Activated CD4-positive, alpha-beta memory T cell treated with anti-CD3 and anti-CD28 coated beads, Interleukin-2, amount 10 ng/mL, durations not matched to agents 7 days and 5 days (primary cell): Measurements from ENCODE around the gene MAN2B2. TPM values are rescaled to one million over a fixed set of nuclear protein-coding genes. Genes with fewer than 3 reads are reported as not detected.
"Not testable (repeated sequence)": the region's sequence is repeated elsewhere in the genome, so short reads cannot be mapped to it uniquely, and the experiment has no call there.

ENCODE experiments used
- CTCF ChIA-PET: fragments of 350-600 bp; sonication (Branson Sonifier 250); formaldehyde crosslinking; loops from one replicate; lab custom pipeline; 2021; ENCODE audit warnings: antibody characterized with exemption, inconsistent platforms; lab: Charles Lee
- POLR2A ChIA-PET: fragments of 350-600 bp; sonication (Branson Sonifier 250); formaldehyde crosslinking; loops from one replicate; lab custom pipeline; 2021; ENCODE audit warnings: antibody characterized with exemption; lab: Charles Lee
- DNase-seq: peaks from one replicate; pipeline ENCODE4 v3.0.0-alpha.2; 2020
- H3K27ac Mint-ChIP-seq: one replicate; pipeline ENCODE4 v1.8.0; 2021; ENCODE audit warnings: mild to moderate bottlenecking, mixed read lengths
- H3K27me3 Mint-ChIP-seq: one replicate; pipeline ENCODE4 v1.8.0; 2021; ENCODE audit warnings: mixed read lengths
- H3K36me3 Mint-ChIP-seq: one replicate; pipeline ENCODE4 v1.8.0; 2021; ENCODE audit warnings: low read depth, mixed read lengths
- H3K4me1 Mint-ChIP-seq: one replicate; pipeline ENCODE4 v1.8.0; 2021; ENCODE audit warnings: mixed read lengths
- H3K4me3 Mint-ChIP-seq: one replicate; pipeline ENCODE4 v1.8.0; 2021; ENCODE audit warnings: mild to moderate bottlenecking, mixed read lengths
- H3K9me3 Mint-ChIP-seq: one replicate; pipeline ENCODE4 v1.8.0; 2021; ENCODE audit warnings: mixed read lengths
- total RNA-seq, 2 experiments: library from RNA; stranded (reverse); gene quantifications; one replicate each; pipeline ENCODE4 v1.2.3, GENCODE V29; 2021

MAN2B2 gene
- total RNA-seq, 2 experiments from 2014 or later, result 34.8 to 36.3 TPM

DNA sequence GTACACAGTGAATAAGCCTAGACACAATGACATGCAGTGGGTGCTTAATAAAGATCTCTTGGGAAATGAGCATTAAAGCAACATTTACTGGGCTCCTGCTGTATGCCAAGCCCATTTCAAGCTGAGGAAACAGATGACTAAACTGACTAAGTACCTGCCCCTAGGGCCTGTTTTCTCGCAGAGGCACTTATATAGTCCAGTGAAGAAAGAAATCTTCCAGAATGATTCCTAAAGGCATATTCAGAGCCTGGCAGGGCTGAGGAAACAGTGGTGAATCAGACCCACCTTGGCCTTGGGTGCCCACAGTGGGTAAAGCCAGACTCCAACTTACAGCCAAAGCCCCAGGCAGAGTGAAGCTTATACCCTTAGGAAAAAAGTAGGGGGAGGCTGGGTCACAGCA is 96.7 kb downstream of the MAN2B2 start:
- peaks cover 28% of the 10 kb centered on the region for H3K4me1 Mint-ChIP-seq
- ChIA-PET CTCF (interaction anchor here (1.1 to 6.8 kb wide), 3 partner anchors 20 to 47 kb away, joined by 3 to 180 read pairs (median 74); partner anchors contain the start of genes BLOC1S4 and S100P), POLR2A (interaction anchor here (1.1 to 8.1 kb wide), 4 partner anchors 20 to 38 kb away, joined by 3 to 374 read pairs (median 75); partner anchors contain the start of genes MRFAP1, MRFAP1L1 and S100P)
- no peaks in the 10 kb centered on the region for H3K9me3 Mint-ChIP-seq
- no peaks in the 10 kb centered on the region for H3K27me3 Mint-ChIP-seq
- no peak for DNase-seq
- H3K27ac Mint-ChIP-seq, result no peak overlapping the region
- peaks cover 29% of the 10 kb centered on the region for H3K36me3 Mint-ChIP-seq
- H3K4me3 Mint-ChIP-seq, result no peak overlapping the region

- peaks cover 33% of the 10 kb centered on the region for H3K4me1 Mint-ChIP-seq
- H3K27me3 Mint-ChIP-seq, result no peaks in the 10 kb centered on the region
- DNase-seq, result no peak
- H3K36me3 Mint-ChIP-seq, result peaks cover 34% of the 10 kb centered on the region
- no peak overlapping the region for H3K27ac Mint-ChIP-seq
- CTCF ChIA-PET, result interaction anchor here (1.1 to 6.8 kb wide), 3 partner anchors 20 to 46 kb away, joined by 3 to 180 read pairs (median 74); partner anchors contain the start of genes BLOC1S4 and S100P
- H3K9me3 Mint-ChIP-seq, result no peaks in the 10 kb centered on the region
- POLR2A ChIA-PET, result interaction anchor here (1.1 to 8.1 kb wide), 7 partner anchors 8 to 237 kb away, joined by 3 to 374 read pairs (median 20); partner anchors contain the start of genes BLOC1S4, MRFAP1, MRFAP1L1 and S100P
- H3K4me3 Mint-ChIP-seq, result no peak overlapping the region
Measured at GRCh38 chr4:6672131-6672530, 97.1 kb downstream of the MAN2B2 start.

- H3K36me3 Mint-ChIP-seq, result peaks cover 39% of the 10 kb centered on the region
- H3K4me3 Mint-ChIP-seq, H3K27me3 Mint-ChIP-seq, DNase-seq, H3K9me3 Mint-ChIP-seq, H3K27ac Mint-ChIP-seq: not testable (repeated sequence)
- peaks cover 39% of the 10 kb centered on the region for H3K4me1 Mint-ChIP-seq
- CTCF ChIA-PET, result interaction anchor here (1.0 to 6.8 kb wide), 10 partner anchors 8 to 395 kb away, joined by 3 to 180 read pairs (median 28); partner anchors contain the start of genes BLOC1S4, GRPEL1, MRFAP1 and MRFAP1L1
- POLR2A ChIA-PET, result interaction anchor here (0.8 to 8.1 kb wide), 21 partner anchors 8 to 492 kb away, joined by 3 to 374 read pairs (median 6); partner anchors contain the start of genes BLOC1S4, GRPEL1, MAN2B2 and MRFAP1
Measured at GRCh38 chr4:6672541-6673190, 97.7 kb downstream of the MAN2B2 start.

Other genes with a start within 250 kb of the MAN2B2 start
- not detected for gene PPP2R2C, start 102.6 kb upstream of the MAN2B2 start, total RNA-seq
- gene MRFAP1, start 65.5 kb downstream of the MAN2B2 start, total RNA-seq, result 100 to 1,000 TPM; 142 to 144 TPM
- 100 to 1,000 TPM; 165 to 176 TPM for gene S100P, start 118.7 kb downstream of the MAN2B2 start, total RNA-seq
- gene MRFAP1L1, start 134.7 kb downstream of the MAN2B2 start, total RNA-seq, result 10 to 100 TPM; 81.9 to 83.1 TPM
- 10 to 100 TPM; 22.9 to 23.2 TPM for gene BLOC1S4, start 141.0 kb downstream of the MAN2B2 start, total RNA-seq
- 10 to 100 TPM; 23.2 to 24.1 TPM for gene KIAA0232, start 207.5 kb downstream of the MAN2B2 start, total RNA-seq